ENCODE data around the gene TNIP1. TPM values are rescaled to one million over a fixed set of nuclear protein-coding genes. Genes with fewer than 3 reads are reported as not detected.

The TNIP1 gene
- total and polyA plus RNA-seq, 7 donors: 55.1 to 210 (median 73.1) TPM

- Histone ChIP-seq H3K4me1 (peaks cover 0 to 14% (median 6%) of the 10 kb centered on the region in 4 donors), H3K27ac (peak overlapping the region in 1 of 4 donors; percentile 2), H3K9me3 (no peaks in the 10 kb centered on the region), H3K4me3 (no peak overlapping the region), H3K27me3 (no peaks in the 10 kb centered on the region), H3K36me3 (no peaks in the 10 kb centered on the region)
- intact Hi-C loops (cut with DNase I): loop anchor here (5.0 kb wide), 1 partner anchor 47 kb away; no protein-coding TSS in a partner anchor
- 64 to 65% methylated on average over 7 of the region's 7 CpGs for WGBS, 2 donors
- DNase-seq: peak; percentile 85
- TF ChIP-seq CTCF (IDR thresholded peaks at IDR 0.05): no peak
- TF ChIP-seq POLR2AphosphoS5 (IDR thresholded peaks at IDR 0.05): no peak
- no peak for TF ChIP-seq EP300 (IDR thresholded peaks at IDR 0.05)
- TF ChIP-seq POLR2A (IDR thresholded peaks at IDR 0.05): no peak
These were observed 81.0 kb downstream of the TNIP1 start for GRCh38 chr5:150999704-151000442.

GRCh38 chr5:150993826-150994412, 86.9 kb downstream of the TNIP1 start:
- intact Hi-C loops (cut with DNase I): no loop called here
- H3K4me3 ChIP-seq: no peak overlapping the region
- H3K4me1 ChIP-seq: no peaks in the 10 kb centered on the region
- TF ChIP-seq CTCF (IDR thresholded peaks at IDR 0.05) (no peak), EP300 (IDR thresholded peaks at IDR 0.05) (no peak), POLR2AphosphoS5 (IDR thresholded peaks at IDR 0.05) (no peak), POLR2A (IDR thresholded peaks at IDR 0.05) (no peak)
- 15 to 61% methylated on average over 1 of the region's 1 CpG for WGBS, 2 donors
- no peak for DNase-seq
- no peaks in the 10 kb centered on the region for H3K36me3 ChIP-seq
- H3K27ac ChIP-seq: no peak overlapping the region
- no peaks in the 10 kb centered on the region for H3K27me3 ChIP-seq
- peaks cover 0 to 3% (median 0%) of the 10 kb centered on the region in 4 donors for H3K9me3 ChIP-seq

- DNase-seq: no peak
- no peaks in the 10 kb centered on the region for H3K27me3 ChIP-seq
- peaks cover 0 to 3% (median 0%) of the 10 kb centered on the region in 4 donors for H3K9me3 ChIP-seq
- H3K4me1 ChIP-seq: no peaks in the 10 kb centered on the region
- H3K4me3 ChIP-seq: no peak overlapping the region
- TF ChIP-seq EP300 (IDR thresholded peaks at IDR 0.05) (no peak), CTCF (IDR thresholded peaks at IDR 0.05) (no peak), POLR2A (IDR thresholded peaks at IDR 0.05) (no peak), POLR2AphosphoS5 (IDR thresholded peaks at IDR 0.05) (no peak)
- intact Hi-C loops (cut with DNase I): no loop called here
- no peaks in the 10 kb centered on the region for H3K36me3 ChIP-seq
- 70 to 90% methylated on average over 2 of the region's 2 CpGs for WGBS, 2 donors
- H3K27ac ChIP-seq: no peak overlapping the region
These were observed 87.4 kb downstream of the TNIP1 start for GRCh38 chr5:150993422-150993821.

GRCh38 chr5:150992705-150993104, 88.1 kb downstream of the TNIP1 start:
- TF ChIP-seq CTCF (IDR thresholded peaks at IDR 0.05) (no peak), EP300 (IDR thresholded peaks at IDR 0.05) (no peak), POLR2AphosphoS5 (IDR thresholded peaks at IDR 0.05) (no peak), POLR2A (IDR thresholded peaks at IDR 0.05) (no peak)
- Histone ChIP-seq H3K27ac (no peak overlapping the region), H3K4me3 (no peak overlapping the region), H3K4me1 (no peaks in the 10 kb centered on the region), H3K9me3 (peaks cover 0 to 3% (median 0%) of the 10 kb centered on the region in 4 donors), H3K27me3 (no peaks in the 10 kb centered on the region), H3K36me3 (no peaks in the 10 kb centered on the region)
- 96 to 97% methylated on average over 6 of the region's 6 CpGs for WGBS, 2 donors
- DNase-seq: no peak
- intact Hi-C loops (cut with DNase I): no loop called here

Data from sigmoid colon (tissue), 7 donors.